GM12891 (cell line): ENCODE results near the gene MYO1C.

Experiments
- PAX5 ChIP-seq: IDR thresholded peaks from 2 replicates; pipeline ENCODE4 v1.6.1; 2011; ENCODE audit warnings: low read length, moderate library complexity, mild to moderate bottlenecking; ENCODE audit not compliant: insufficient read depth, severe bottlenecking
- POLR2A ChIP-seq: IDR thresholded peaks from 2 replicates; pipeline ENCODE4 v1.6.1; 2011; ENCODE audit warnings: low read depth, low read length, control low read depth
- POLR2AphosphoS5 ChIP-seq: IDR thresholded peaks from 2 replicates; pipeline ENCODE4 v1.6.1; 2011; ENCODE audit warnings: low read depth, low read length, control low read depth
- TAF1 ChIP-seq: IDR thresholded peaks from 2 replicates; pipeline ENCODE4 v1.6.1; 2011; ENCODE audit warnings: low read depth, low read length, control low read depth

- TF ChIP-seq TAF1: no peak
- no peak for TF ChIP-seq POLR2AphosphoS5
- TF ChIP-seq POLR2A: no peak
- TF ChIP-seq PAX5: no peak
Measured at GRCh38 chr17:1420981-1421380, 71.5 kb downstream of the MYO1C start.
